Activated CD4-positive, alpha-beta memory T cell treated with anti-CD3 and anti-CD28 coated beads, Interleukin-2, amount 10 ng/mL, durations not matched to agents 7 days and 5 days (primary cell): ENCODE results near the gene ZNF549. TPM values are rescaled to one million over a fixed set of nuclear protein-coding genes. Genes with fewer than 3 reads are reported as not detected.
A peak's percentile ranks its signal among the peaks of the same experiment; 100 is the strongest.

Experiments
- CTCF ChIA-PET: fragments of 350-600 bp; sonication (Branson Sonifier 250); formaldehyde crosslinking; loops from one replicate; lab custom pipeline; 2021; ENCODE audit warnings: antibody characterized with exemption, inconsistent platforms; lab: Charles Lee
- POLR2A ChIA-PET: fragments of 350-600 bp; sonication (Branson Sonifier 250); formaldehyde crosslinking; loops from one replicate; lab custom pipeline; 2021; ENCODE audit warnings: antibody characterized with exemption; lab: Charles Lee
- DNase-seq: peaks from one replicate; pipeline ENCODE4 v3.0.0-alpha.2; 2020
- H3K27ac Mint-ChIP-seq: one replicate; pipeline ENCODE4 v1.8.0; 2021; ENCODE audit warnings: mild to moderate bottlenecking, mixed read lengths
- H3K27me3 Mint-ChIP-seq: one replicate; pipeline ENCODE4 v1.8.0; 2021; ENCODE audit warnings: mixed read lengths
- H3K36me3 Mint-ChIP-seq: one replicate; pipeline ENCODE4 v1.8.0; 2021; ENCODE audit warnings: low read depth, mixed read lengths
- H3K4me1 Mint-ChIP-seq: one replicate; pipeline ENCODE4 v1.8.0; 2021; ENCODE audit warnings: mixed read lengths
- H3K4me3 Mint-ChIP-seq: one replicate; pipeline ENCODE4 v1.8.0; 2021; ENCODE audit warnings: mild to moderate bottlenecking, mixed read lengths
- H3K9me3 Mint-ChIP-seq: one replicate; pipeline ENCODE4 v1.8.0; 2021; ENCODE audit warnings: mixed read lengths
- total RNA-seq, 2 experiments: library from RNA; stranded (reverse); gene quantifications; one replicate each; pipeline ENCODE4 v1.2.3, GENCODE V29; 2021

ZNF549 gene
- total RNA-seq, 2 experiments from 2014 or later, result 5.7 to 6.0 TPM

- no peak for DNase-seq
- no peaks in the 10 kb centered on the region for H3K4me1 Mint-ChIP-seq
- no peak overlapping the region for H3K4me3 Mint-ChIP-seq
- H3K9me3 Mint-ChIP-seq, result peaks cover 79% of the 10 kb centered on the region
- H3K36me3 Mint-ChIP-seq, result peaks cover 91% of the 10 kb centered on the region
- H3K27me3 Mint-ChIP-seq, result no peaks in the 10 kb centered on the region
- ChIA-PET POLR2A (no interaction called here), CTCF (no interaction called here)
- no peak overlapping the region for H3K27ac Mint-ChIP-seq
Observed at GRCh38 chr19:57537953-57538547, 10.9 kb downstream of the ZNF549 start.

DNA sequence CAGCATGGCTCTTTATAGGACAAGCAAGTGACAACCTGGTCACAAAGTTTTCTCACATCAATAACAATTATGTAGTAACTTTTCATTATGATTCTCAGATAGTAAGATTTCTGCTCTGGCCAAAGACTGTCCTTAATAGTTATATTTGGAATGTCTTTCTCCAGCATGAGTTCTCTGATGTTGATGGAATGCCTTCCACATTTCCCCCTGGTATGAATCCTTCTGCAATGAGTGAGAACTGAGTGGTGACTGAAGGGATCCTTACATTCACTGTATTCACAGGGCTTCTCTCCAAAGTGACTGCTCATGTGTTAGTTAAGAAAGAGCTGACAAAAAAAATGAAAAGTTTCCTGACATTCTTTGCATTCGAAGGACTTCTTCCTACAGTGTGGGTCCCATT lies 19.4 kb downstream of the ZNF549 start:
- Mint-ChIP-seq H3K9me3 (peaks cover 68% of the 10 kb centered on the region), H3K36me3 (peaks cover 92% of the 10 kb centered on the region), H3K27me3 (no peaks in the 10 kb centered on the region), H3K27ac (no peak overlapping the region), H3K4me3 (no peak overlapping the region), H3K4me1 (no peaks in the 10 kb centered on the region)
- ChIA-PET CTCF (no interaction called here), POLR2A (no interaction called here)
- DNase-seq, result no peak

GRCh38 chr19:57552432-57552831 lies 25.3 kb downstream of the ZNF549 start:
- H3K4me1 Mint-ChIP-seq, result no peaks in the 10 kb centered on the region
- H3K4me3 Mint-ChIP-seq, result no peak overlapping the region
- H3K27me3 Mint-ChIP-seq, result no peaks in the 10 kb centered on the region
- no peak overlapping the region for H3K27ac Mint-ChIP-seq
- peaks cover 74% of the 10 kb centered on the region for H3K9me3 Mint-ChIP-seq
- DNase-seq, result no peak
- H3K36me3 Mint-ChIP-seq, result peaks cover 99% of the 10 kb centered on the region
- POLR2A ChIA-PET, result no interaction called here
- CTCF ChIA-PET, result no interaction called here

- ChIA-PET CTCF (no interaction called here), POLR2A (interaction anchor here (2.4 kb wide), 1 partner anchor 57 kb away, joined by 6 read pairs; the partner anchor contains the start of gene ZNF134)
- Mint-ChIP-seq H3K27ac (no peak overlapping the region), H3K4me3 (no peak overlapping the region), H3K36me3 (peaks cover 75% of the 10 kb centered on the region), H3K4me1 (peaks cover 22% of the 10 kb centered on the region), H3K27me3 (no peaks in the 10 kb centered on the region), H3K9me3 (peaks cover 55% of the 10 kb centered on the region)
- no peak for DNase-seq
Observed at GRCh38 chr19:57557659-57558058, 30.5 kb downstream of the ZNF549 start.

GRCh38 chr19:57558525-57558924 lies 31.4 kb downstream of the ZNF549 start:
- POLR2A ChIA-PET, result interaction anchor here (1.8 to 2.4 kb wide), 2 partner anchors 56 to 75 kb away, joined by 4 to 6 read pairs; partner anchors contain the start of genes ZNF134 and ZNF211
- peaks cover 66% of the 10 kb centered on the region for H3K36me3 Mint-ChIP-seq

GRCh38 chr19:57559008-57559403 lies 31.9 kb downstream of the ZNF549 start:
- DNase-seq, result peak; percentile 24
- Mint-ChIP-seq H3K4me3 (peak overlapping the region; percentile 86), H3K36me3 (peaks cover 61% of the 10 kb centered on the region), H3K4me1 (peaks cover 22% of the 10 kb centered on the region), H3K27ac (peak overlapping the region; percentile 86), H3K9me3 (peaks cover 56% of the 10 kb centered on the region), H3K27me3 (no peaks in the 10 kb centered on the region)
- POLR2A ChIA-PET, result interaction anchor here (1.0 to 2.4 kb wide), 3 partner anchors 55 to 74 kb away, joined by 4 to 6 read pairs (median 4); partner anchors contain the start of genes ZNF134, ZNF211 and ZNF773
- CTCF ChIA-PET, result no interaction called here

More at GRCh38 chr19:57558525-57558924, 31.4 kb downstream of the ZNF549 start:
- Mint-ChIP-seq H3K27ac (peak overlapping the region; percentile 86), H3K27me3 (no peaks in the 10 kb centered on the region), H3K9me3 (peaks cover 58% of the 10 kb centered on the region), H3K4me3 (peak overlapping the region; percentile 86), H3K4me1 (peaks cover 22% of the 10 kb centered on the region)
- no peak for DNase-seq
- CTCF ChIA-PET, result no interaction called here

DNA sequence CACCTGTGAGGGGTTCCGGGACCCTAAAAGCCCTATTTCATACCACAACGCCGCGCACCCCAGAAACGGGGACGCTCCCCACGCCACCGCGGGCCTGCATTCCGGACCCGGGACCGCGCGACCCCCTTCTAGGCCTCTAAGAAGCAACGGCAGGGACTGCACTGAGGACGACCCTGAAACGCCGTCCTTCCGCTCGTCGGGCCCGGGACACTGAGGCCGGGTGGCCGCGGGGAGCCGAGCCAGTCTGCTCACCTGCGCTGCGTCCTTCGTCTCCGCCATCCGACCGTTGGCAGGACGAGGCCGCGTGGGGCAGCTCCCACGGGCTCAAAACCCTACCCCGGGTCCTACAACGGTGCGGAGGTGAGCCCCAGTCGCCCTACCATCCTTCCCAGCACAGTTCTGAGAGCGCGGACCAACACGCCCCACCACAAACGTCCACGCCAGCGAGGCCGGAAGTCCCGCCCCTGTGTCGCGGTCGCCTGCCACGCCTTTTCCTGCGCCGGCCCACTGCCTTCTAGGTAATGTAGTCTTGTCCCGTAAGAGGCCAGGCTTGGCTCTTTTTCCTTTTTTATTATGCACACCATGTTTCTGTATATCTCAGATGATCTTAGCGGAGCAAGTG lies 32.4 kb downstream of the ZNF549 start, which contains the start of gene ZNF550:
ZNF550 (minus strand) TSS at position 460 of the 622 bp plus-strand sequence; CDS start at position 279, 181 bp downstream.
- ChIA-PET CTCF (no interaction called here), POLR2A (interaction anchor here (1.0 to 2.4 kb wide), 3 partner anchors 55 to 74 kb away, joined by 4 to 6 read pairs (median 4); partner anchors contain the start of genes ZNF134, ZNF211 and ZNF773)

DNA sequence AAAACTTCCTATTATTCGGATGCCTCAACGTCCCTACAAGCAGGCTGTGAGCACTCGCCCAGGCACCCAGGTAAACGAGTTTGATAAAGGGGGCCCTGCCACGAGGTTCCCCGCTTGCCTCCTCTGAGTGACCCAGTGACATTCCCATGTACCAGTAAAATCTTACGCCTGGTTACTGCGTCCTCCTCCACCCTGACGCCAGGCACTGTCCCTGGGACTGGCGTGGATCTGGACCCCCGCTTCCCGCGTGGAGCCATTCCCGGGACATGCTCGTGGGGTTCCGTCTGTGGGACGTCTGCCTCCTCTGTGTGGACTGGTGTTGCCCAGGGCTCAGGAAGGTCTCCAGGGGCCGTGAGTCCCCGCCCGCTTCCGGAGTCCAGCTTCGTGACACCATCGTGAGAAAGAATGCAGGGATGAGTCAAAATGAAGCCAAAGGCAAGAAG lies 32.9 kb downstream of the ZNF549 start:
- peaks cover 51% of the 10 kb centered on the region for H3K36me3 Mint-ChIP-seq
- H3K4me3 Mint-ChIP-seq, result peak overlapping the region; percentile 86
- peak overlapping the region; percentile 87 for H3K27ac Mint-ChIP-seq
- H3K9me3 Mint-ChIP-seq, result peaks cover 53% of the 10 kb centered on the region
- no peaks in the 10 kb centered on the region for H3K27me3 Mint-ChIP-seq
- ChIA-PET POLR2A (interaction anchor here (1.0 to 1.8 kb wide), 2 partner anchors 60 to 73 kb away, joined by 4 read pairs; partner anchors contain the start of genes ZNF211 and ZNF773), CTCF (no interaction called here)
- H3K4me1 Mint-ChIP-seq, result peaks cover 22% of the 10 kb centered on the region
- DNase-seq, result no peak

More for the DNA sequence above, 32.4 kb downstream of the ZNF549 start, which contains the start of gene ZNF550:
- peaks cover 22% of the 10 kb centered on the region for H3K4me1 Mint-ChIP-seq
- peak within 1 kb of the TSS; percentile 86 for H3K4me3 Mint-ChIP-seq
- peaks cover 56% of the 10 kb centered on the region for H3K36me3 Mint-ChIP-seq
- no peaks in the 10 kb centered on the region for H3K27me3 Mint-ChIP-seq
- peak; percentile 87 for DNase-seq
- peaks cover 55% of the 10 kb centered on the region for H3K9me3 Mint-ChIP-seq
- H3K27ac Mint-ChIP-seq, result peak within 1 kb of the TSS; percentile 87

- Mint-ChIP-seq H3K9me3 (peaks cover 67% of the 10 kb centered on the region), H3K4me1 (peaks cover 16% of the 10 kb centered on the region), H3K36me3 (peaks cover 17% of the 10 kb centered on the region), H3K27me3 (no peaks in the 10 kb centered on the region), H3K27ac (no peak overlapping the region), H3K4me3 (no peak overlapping the region)
- POLR2A ChIA-PET, result no interaction called here
- DNase-seq, result no peak
- CTCF ChIA-PET, result no interaction called here
Observed at GRCh38 chr19:57563547-57563946, 36.4 kb downstream of the ZNF549 start.

DNA sequence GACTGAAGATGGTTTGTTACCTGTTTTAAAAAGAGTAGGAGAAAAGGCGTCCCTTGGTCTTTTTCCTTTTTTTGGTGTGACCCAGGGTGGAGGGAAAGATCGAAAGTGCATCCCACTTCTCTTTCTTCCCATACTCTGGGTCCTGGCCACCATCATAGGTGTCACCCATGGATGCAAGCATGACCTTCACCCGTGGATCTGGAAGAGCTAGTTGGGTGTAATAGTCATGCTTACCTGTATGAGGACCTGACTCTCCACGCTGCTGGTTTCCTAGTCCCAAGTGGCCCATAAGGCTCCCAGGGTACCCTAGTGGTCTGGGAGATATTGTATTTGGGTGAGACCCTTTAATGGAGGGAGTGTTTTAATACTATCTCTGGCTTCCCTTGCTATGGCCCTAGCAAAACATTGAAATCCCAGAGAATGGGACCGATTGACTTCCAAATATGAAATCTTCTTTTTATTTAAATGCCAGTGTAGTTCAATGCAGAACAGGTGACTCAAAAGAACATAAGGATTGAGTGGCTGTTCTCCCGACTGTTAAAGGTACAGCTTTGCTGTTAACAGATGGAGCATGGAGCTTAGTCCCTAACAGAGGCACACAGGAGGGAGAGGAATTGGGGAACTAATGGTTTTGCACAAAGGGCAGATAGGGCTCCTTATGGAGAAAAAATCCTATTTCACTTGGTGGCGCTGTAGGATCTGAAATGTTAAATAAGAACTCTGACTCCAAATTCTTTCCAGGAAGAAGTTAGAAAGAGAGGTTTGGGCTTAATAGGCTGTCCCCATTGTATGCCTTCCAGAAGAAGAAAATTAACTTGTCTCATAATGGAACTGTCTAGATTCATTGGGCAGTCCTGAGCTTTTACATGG lies 39.5 kb downstream of the ZNF549 start:
- peaks cover 78% of the 10 kb centered on the region for H3K9me3 Mint-ChIP-seq
- DNase-seq, result no peak
- no peak overlapping the region for H3K27ac Mint-ChIP-seq
- ChIA-PET POLR2A (no interaction called here), CTCF (no interaction called here)
- no peak overlapping the region for H3K4me3 Mint-ChIP-seq
- H3K27me3 Mint-ChIP-seq, result no peaks in the 10 kb centered on the region
- no peaks in the 10 kb centered on the region for H3K4me1 Mint-ChIP-seq
- H3K36me3 Mint-ChIP-seq, result peaks cover 11% of the 10 kb centered on the region

GRCh38 chr19:57570707-57571106 lies 43.6 kb downstream of the ZNF549 start:
- POLR2A ChIA-PET, result no interaction called here
- Mint-ChIP-seq H3K4me3 (no peak overlapping the region), H3K27me3 (no peaks in the 10 kb centered on the region), H3K27ac (no peak overlapping the region), H3K4me1 (no peaks in the 10 kb centered on the region), H3K36me3 (peaks cover 51% of the 10 kb centered on the region), H3K9me3 (peaks cover 86% of the 10 kb centered on the region)
- CTCF ChIA-PET, result no interaction called here
- no peak for DNase-seq

- DNase-seq, result no peak
Observed at GRCh38 chr19:57572415-57572947, 45.3 kb downstream of the ZNF549 start.

More at GRCh38 chr19:57572415-57572947, 45.3 kb downstream of the ZNF549 start:
- ChIA-PET CTCF (no interaction called here), POLR2A (no interaction called here)
- Mint-ChIP-seq H3K27ac (no peak overlapping the region), H3K4me1 (peaks cover 9% of the 10 kb centered on the region), H3K27me3 (no peaks in the 10 kb centered on the region), H3K36me3 (peaks cover 68% of the 10 kb centered on the region), H3K4me3 (no peak overlapping the region), H3K9me3 (peaks cover 86% of the 10 kb centered on the region)
